K562 (cell line): Measurements from ENCODE around the gene ROM1. TPM values are rescaled to one million over a fixed set of nuclear protein-coding genes. Genes with fewer than 3 reads are reported as not detected.

Experiments used
- CREB3L1 ChIP-seq: fragments of 450-650 bp; IDR thresholded peaks from 2 replicates; pipeline ENCODE4 v1.6.1; 2014; ENCODE audit warnings: low read depth, mild to moderate bottlenecking, moderate library complexity, borderline replicate concordance
- CUX1 ChIP-seq: fragments of 200-800 bp; sonication (Bioruptor generic); IDR thresholded peaks from 2 replicates; pipeline ENCODE4 v1.6.1; 2016; ENCODE audit warnings: missing genetic modification characterization, missing compliant biosample characterization
- HDAC2 ChIP-seq: fragments of 450-650 bp; IDR thresholded peaks from 2 replicates; pipeline ENCODE4 v1.6.1; 2016; ENCODE audit warnings: mild to moderate bottlenecking
- ILK ChIP-seq: fragments of 450-650 bp; IDR thresholded peaks from 2 replicates; pipeline ENCODE4 v1.6.1; 2016; ENCODE audit warnings: missing genetic modification characterization, low read depth, mild to moderate bottlenecking, missing compliant biosample characterization, moderate library complexity, borderline replicate concordance
- RBM22 ChIP-seq: fragments of 200-400 bp; formaldehyde crosslinking; IDR thresholded peaks from 2 replicates; pipeline ENCODE4 v1.6.1; 2018; ENCODE audit warnings: low read length, low read depth; ENCODE audit not compliant: poor library complexity, severe bottlenecking
- ZNF232 ChIP-seq: sonication (generic); formaldehyde crosslinking; IDR thresholded peaks from 2 replicates; pipeline ENCODE4 v1.8.0; 2022; ENCODE audit warnings: mild to moderate bottlenecking, missing genetic modification reagents
- polyA plus RNA-seq, 8 experiments: library from polyadenylated mRNA; depleted of rRNA in 4 of 8; stranded (reverse) in 5 of 8; unstranded in 3 of 8; fragments of >200 nt; fragmentation: Nextera tagmentation in 2 of 8; fragmentation: Illumina TruSeq in 1 of 8; extraction: Ambion mirVana in 2 of 8; extraction: Trizol in 1 of 8; gene quantifications; 2 replicates each; pipeline versions ENCODE4 v1.2.1 to v1.2.3, GENCODE V29; 2011 to 2014; ENCODE audit warnings: inconsistent platforms in 1 of 8, missing spikeins in 1 of 8
- total RNA-seq, 7 experiments: library from RNA; depleted of rRNA in 6 of 7; stranded (reverse); fragments of >200 nt in 6 of 7; fragmentation: Illumina TruSeq in 2 of 7; extraction: Trizol in 2 of 7; gene quantifications; 2 replicates each; pipeline versions ENCODE4 v1.2.1 to v1.2.3, GENCODE V29; 2011 to 2021; ENCODE audit warnings: low replicate concordance in 1 of 7

The ROM1 gene
- total and polyA plus RNA-seq, 9 of the 15 experiments (the other 6 are each of a cell fraction or from before 2014, with no cell fraction given), result 0.75 to 4.0 (median 2.6) TPM

GRCh38 chr11:62591448-62592145 is 21.5 kb upstream of the ROM1 start, which contains the start of gene TUT1 (continued):
- TF ChIP-seq CUX1 (CRISPR knock-in tag) (0 out of 2 replicates have a peak, but pooled peaks have one; percentile 51), ILK (tag) (no peak), CREB3L1 (peak; percentile 52; the same call in 1 of the 2 replicates), HDAC2 (no peak; the same call in 1 of the 2 replicates), ZNF232 (no peak), RBM22 (no peak)
- TF ChIP-seq, all 486 proteins: peak for 181
